Measurements from ENCODE around the gene PRPS2. TPM values are rescaled to one million over a fixed set of nuclear protein-coding genes. Genes with fewer than 3 reads are reported as not detected.

PRPS2 gene
- total RNA-seq, 8 experiments from 2014 or later = 8.6 to 39.7 (median 10.7) TPM

Other genes with a start within 250 kb of the PRPS2 start
- under 1 TPM in 4 of 8 experiments, not detected in 4; 0.05 to 0.31 (median 0.11) TPM for gene TLR7, start 75.7 kb downstream of the PRPS2 start, total RNA-seq
- gene TLR8, start 115.2 kb downstream of the PRPS2 start, total RNA-seq = under 1 TPM in 5 of 8 experiments, not detected in 3; 0.04 to 0.56 (median 0.09) TPM
- gene TMSB4X, start 183.7 kb downstream of the PRPS2 start, total RNA-seq = 1,000 to 10,000 TPM; 2,326 to 8,210 (median 4,514) TPM

Data from motor neuron (in vitro differentiated cells).